ENCODE measurements around the gene DENND4B. TPM values are rescaled to one million over a fixed set of nuclear protein-coding genes. Genes with fewer than 3 reads are reported as not detected.

Gene DENND4B, protein sequence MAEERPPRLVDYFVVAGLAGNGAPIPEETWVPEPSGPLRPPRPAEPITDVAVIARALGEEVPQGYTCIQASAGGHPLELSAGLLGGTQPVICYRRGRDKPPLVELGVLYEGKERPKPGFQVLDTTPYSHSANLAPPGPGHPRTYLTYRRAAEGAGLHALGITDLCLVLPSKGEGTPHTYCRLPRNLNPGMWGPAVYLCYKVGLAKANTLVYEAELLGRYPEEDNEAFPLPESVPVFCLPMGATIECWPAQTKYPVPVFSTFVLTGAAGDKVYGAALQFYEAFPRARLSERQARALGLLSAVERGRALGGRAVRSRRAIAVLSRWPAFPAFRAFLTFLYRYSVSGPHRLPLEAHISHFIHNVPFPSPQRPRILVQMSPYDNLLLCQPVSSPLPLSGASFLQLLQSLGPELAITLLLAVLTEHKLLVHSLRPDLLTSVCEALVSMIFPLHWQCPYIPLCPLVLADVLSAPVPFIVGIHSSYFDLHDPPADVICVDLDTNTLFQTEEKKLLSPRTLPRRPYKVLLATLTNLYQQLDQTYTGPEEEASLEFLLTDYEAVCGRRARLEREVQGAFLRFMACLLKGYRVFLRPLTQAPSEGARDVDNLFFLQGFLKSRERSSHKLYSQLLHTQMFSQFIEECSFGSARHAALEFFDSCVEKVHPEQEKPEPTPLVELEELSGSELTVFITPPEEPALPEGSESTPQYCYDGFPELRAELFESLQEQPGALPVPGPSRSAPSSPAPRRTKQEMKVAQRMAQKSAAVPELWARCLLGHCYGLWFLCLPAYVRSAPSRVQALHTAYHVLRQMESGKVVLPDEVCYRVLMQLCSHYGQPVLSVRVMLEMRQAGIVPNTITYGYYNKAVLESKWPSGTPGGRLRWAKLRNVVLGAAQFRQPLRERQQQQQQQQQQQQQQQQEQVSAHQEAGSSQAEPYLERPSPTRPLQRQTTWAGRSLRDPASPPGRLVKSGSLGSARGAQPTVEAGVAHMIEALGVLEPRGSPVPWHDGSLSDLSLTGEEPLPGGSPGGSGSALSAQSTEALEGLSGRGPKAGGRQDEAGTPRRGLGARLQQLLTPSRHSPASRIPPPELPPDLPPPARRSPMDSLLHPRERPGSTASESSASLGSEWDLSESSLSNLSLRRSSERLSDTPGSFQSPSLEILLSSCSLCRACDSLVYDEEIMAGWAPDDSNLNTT (N-terminal part only)
- 10.9 and 17.9 TPM in 2 replicates for total RNA-seq

DNA sequence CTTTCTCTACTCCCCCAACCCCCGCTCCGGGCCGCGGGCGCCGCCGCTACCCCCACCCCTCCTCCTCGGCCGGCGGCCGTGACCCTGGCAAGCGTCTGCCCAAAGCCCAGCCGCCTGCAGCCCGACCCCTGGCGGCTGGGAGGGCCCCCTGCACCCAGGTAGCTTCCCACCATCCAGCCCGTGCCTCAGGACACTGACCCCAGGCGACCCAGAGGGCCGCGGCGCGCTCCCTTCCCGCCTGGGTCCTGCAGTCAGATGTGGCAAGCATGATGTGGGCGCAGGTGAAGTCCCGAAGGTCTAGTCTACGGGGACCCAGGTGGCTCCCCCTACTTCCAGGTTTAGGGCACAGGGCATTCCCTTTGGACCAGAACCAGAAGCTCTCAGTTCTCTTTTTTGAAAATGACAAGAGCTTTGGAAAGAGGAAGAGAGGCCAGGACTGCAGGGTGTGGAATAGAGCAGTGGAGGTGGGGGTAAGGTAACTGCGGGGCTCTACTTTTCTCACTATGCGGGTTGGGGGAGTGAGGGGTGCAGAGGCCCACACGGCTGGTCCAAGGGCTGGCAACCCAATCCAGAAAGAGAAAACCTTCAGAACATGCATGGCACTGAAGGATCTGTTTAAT lies at the start of gene DENND4B:
Gene DENND4B, minus strand, starts transcription at position 97 of the 620 bp plus-strand sequence. CDS start 2,344 bp downstream, outside the sequence.

DNA sequence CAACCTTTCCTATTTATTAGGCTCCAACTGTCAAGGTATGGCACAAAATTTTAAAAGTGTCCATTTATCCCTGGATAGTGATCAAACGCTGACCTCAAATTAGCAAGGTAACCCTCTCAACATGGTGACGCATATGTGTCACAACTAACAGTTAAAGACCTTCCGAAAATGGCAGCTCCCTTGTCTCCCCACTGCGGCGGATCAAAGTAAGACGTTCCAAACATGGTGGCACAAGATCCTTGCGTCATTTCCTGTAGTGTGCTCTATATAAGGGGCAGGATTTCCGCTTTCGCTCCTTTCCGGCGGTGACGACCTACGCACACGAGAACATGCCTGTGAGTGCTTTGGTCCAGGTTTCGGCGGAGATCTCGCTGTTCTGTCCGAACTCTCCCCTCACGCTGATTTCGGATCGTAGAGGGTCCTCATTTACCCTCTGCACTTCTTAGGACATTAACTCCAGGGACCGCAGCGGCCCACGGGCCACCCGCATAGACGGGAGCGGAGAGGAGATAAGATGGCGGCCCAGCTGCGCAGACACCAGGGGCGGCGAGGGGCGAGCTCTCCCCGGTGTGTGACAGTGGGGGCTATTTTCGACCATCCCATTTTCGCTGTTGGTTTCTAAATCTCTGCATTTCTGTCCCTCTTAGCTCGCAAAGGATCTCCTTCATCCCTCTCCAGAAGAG lies 44.1 kb upstream of the DENND4B start, which contains the start of gene RPS27:
Gene RPS27, plus strand, starts transcription at position 295 of the 683 bp plus-strand sequence. Its CDS starts 35 bp downstream, at position 330.

DNA sequence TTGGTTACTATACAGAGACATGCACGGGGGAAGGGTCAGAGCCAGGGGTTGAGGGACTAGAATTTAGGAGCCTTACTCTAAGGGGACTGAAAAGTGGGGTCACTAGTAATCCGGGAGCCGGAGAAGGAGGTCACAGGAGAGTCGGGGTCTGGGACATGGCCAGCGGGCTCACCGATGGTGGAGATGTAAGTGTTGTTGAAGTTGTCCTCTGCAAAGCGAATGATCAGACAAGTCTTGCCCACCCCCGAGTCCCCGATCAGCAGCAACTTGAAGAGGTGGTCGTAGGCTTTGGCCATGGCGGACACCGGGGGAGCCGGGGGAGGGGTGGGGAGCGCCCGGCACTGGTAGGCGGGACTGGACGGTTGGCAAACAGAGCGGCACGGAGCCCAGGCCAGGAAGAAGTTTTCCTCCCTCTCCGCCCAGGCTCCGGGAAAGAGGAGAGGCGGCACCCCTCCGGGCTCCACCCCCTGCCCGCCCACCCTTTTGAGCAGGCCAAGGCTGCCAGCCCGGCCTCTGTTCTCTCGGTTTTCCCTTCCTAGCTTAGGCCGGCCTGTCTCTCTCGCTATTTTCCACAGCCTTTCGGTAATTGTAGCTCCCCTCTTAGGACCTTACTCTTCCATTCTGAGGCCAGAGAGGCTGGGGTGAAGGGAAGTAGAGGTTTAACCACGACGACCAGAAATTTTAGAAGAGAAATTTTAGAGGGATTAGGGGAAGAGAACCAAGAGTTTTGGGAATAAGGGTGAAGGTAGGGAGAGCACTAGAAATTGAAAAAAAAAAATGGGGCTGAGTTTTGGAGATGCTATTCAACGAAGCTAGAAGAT lies 39.6 kb upstream of the DENND4B start, which contains the start of gene RAB13:
Gene RAB13, minus strand, starts transcription at position 399 of the 821 bp plus-strand sequence. Its CDS starts 103 bp downstream, at position 296.

DNA sequence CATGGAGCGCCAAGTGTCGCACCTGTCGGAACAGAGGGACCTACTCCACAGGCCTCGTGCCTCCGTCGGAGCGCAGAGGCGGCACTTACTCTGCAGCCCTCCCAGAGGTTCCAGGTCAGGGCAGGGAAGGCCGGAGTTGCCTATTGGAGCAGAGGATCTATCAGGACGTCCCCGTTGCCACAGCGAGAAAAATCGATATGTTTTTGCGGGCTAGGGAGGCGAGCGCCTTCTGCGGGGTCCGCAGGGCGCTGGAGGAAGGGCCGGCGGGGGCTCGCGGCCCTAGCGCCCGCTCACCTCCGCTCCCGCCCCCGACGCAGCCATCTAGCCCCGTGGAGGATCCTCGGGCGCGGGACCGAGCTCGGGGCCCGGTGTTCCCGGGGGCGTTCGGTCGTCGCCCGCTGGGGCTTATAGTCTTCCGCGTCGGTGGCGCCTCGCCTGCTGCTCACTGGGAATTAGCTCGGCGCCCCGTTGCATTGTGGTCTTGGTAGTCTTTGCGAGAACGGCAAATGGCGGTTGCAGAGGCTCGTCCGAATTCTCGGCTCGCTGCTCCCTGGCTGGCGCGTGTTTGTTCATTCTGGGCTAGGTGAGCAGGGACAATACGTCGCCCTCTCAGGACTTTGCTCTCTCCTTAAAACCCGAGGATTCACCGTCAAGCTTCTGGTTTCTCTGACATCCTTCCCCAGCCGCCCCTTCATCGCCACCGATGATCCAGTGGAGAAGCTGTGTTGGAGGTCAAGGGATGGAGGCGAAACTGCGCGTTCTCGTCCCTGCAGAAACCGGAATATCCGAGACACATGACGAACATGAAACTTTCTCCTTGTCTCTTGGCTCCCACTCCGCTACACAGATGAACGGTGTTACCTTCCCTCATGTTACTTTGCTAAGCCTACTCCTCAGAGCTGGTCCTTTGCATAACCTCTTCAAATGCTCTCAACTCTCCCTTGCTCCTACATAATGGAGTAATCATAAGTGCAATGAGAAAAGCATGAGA lies 31.0 kb upstream of the DENND4B start, which contains the start of gene JTB:
Gene JTB, minus strand, starts transcription at position 425 of the 991 bp plus-strand sequence. Its CDS starts 422 bp downstream, at position 3.

DNA sequence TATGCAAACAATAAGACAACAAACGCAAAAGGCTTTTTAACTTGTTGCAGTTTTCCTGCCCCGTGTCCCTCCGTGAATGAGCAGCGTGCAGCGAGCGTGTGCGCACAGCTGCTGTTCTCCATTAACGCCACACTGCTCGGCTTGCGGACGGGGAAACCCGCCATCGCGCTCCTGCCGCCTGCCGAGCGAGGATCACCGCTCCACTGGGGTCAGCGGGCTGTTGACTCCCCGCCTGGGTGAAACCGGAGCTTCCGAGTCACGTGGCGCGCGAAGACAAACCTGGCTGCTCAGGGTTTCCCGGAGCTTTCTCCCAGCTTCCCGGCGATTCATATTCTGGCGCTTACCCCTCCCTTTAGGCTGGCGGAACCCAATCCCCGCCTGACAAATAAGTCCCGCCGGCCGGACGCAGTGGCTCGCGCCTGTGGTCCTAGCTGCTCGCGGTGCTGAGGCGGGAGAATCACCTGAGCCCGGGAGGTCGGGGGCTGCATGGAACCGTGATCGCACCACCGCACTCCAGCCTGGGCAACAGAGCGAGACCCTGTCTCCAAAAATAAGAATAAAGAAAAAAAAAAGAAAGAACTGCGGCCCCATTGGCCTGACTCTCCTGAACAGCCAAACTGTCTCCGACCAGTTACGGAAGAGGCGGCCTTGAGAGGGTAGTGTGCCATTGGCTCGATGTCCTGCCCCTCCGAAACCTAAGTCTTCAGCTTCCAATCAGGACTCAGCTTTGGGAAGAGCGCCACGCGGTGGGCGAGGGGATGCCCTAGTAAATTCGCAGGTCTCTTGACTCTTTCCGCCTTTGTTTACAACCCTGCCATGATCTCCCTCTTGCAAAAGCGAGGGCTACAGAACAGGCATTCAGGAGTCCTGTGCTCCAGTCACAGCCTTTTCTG lies 20.8 kb upstream of the DENND4B start, which contains the start of gene CREB3L4:
Gene CREB3L4, plus strand, starts transcription at position 796 of the 893 bp plus-strand sequence. CDS start 624 bp downstream, outside the sequence.

DNA sequence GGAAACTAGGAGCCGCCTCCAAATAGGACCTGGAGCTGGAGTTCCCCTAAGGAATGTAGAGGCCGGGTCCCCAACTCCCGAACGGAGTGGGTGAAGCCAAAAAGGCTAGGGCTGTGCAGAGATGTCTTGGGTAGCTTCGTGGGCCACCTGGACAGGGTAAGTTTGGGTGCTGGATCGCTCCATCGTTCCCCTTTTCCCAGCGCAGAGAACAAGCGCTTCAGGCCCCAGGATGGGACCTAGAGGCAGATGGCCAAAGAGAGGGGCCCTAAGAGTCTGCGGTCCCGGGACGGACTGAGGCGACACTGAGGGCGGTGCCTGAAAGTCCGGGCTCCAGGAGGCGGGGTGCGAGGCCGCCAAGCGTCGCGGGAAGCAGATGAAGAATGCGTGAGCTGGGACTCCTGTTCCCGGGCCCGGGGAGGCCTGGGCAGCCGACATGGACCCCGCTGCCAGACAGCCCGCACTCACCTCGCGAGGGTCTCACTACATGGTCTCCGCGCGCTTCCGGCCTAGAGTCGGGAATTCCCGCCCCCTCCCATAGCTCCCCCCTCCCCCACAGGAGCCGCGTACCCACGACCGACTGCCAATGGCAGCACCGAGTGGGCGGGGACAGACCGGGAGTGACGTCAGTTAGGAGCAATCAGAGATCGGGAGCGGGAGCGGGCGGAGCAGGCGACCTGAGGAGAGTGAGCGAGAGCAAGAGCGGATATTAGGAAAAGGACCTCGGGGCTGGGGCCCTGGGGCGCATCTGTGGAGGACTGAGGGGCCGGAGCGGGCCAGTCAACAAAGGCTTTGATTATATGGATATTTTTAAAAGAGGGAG lies 16.7 kb upstream of the DENND4B start, which contains the start of gene SLC39A1:
Gene SLC39A1, minus strand, starts transcription at position 508 of the 820 bp plus-strand sequence. CDS start 822 bp downstream, outside the sequence.

DNA sequence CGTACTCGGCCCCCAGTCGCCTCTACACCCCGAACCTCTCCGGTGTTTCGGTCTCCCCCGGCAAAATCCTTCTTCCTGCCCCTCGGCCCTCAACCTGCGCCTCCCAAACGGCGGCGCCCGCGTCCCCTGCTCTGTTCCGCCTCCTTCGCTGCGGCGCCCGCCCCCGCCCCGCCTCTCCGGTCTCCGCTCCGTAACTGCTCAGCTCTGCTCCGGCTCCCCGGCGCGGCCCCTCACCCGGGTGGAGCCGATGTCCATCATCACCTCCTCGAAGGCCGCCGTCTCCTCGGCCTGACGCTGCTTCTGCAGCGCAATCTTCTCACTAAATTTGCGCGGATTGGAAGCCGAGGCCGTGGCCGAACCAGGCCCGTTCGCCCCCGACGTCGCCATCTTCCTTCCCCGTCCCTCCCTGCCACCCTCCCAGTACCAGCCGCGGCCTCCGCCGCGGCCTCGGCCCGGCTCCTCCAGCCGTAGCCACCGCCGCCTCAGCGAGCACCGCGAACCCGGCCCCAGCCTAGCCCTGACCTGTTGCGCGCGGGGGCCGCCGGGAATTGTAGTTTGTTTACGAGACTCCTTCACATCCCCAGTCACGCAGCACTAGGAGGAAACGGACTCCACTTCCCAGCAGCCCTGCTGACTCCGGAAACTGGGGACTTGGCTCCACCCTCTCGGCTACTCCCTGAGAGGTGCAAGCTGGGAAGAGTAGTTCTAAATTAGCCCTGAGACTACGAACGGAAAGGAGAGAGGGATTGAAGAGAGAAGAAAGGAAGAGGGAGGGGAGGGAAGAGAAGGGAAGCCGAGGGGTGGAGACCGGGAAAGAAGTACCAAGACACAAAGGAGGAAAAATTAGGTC lies 11.8 kb upstream of the DENND4B start, which contains the start of gene CRTC2:
Gene CRTC2, minus strand, starts transcription at position 502 of the 850 bp plus-strand sequence. Its CDS starts 115 bp downstream, at position 387.

GRCh38 chr1:153922972-153923925 lies 23.3 kb downstream of the DENND4B start, which contains the start of gene GATAD2B:
TSS of gene GATAD2B (minus strand) at chr1:153922972. CDS start at chr1:153828347, 94,625 bp downstream.

Small RNA genes lying within 50 kb of the gene (small RNA-seq; reads per million reads assigned to genes)
- gene AL831737.1 (not detected), gene MIR6737 (not detected)

Other genes with a start within 250 kb of the DENND4B start
- gene INTS3, start 218.7 kb downstream of the DENND4B start, total RNA-seq = 40.5 and 43.0 TPM in 2 replicates
- gene SLC27A3, start 171.3 kb downstream of the DENND4B start, total RNA-seq = 8.2 and 11.9 TPM in 2 replicates
- gene GATAD2B, start 23.7 kb downstream of the DENND4B start, total RNA-seq = 9.6 and 9.8 TPM in 2 replicates
- gene CRTC2, start 11.9 kb upstream of the DENND4B start, total RNA-seq = 5.4 and 6.0 TPM in 2 replicates
- 97.9 TPM in 2 replicates for gene SLC39A1, start 16.8 kb upstream of the DENND4B start, total RNA-seq
- gene CREB3L4, start 21.2 kb upstream of the DENND4B start, total RNA-seq = 6.0 and 6.7 TPM in 2 replicates
- 121 and 122 TPM in 2 replicates for gene JTB, start 31.0 kb upstream of the DENND4B start, total RNA-seq
- 58.9 and 67.0 TPM in 2 replicates for gene RAB13, start 39.6 kb upstream of the DENND4B start, total RNA-seq
- gene RPS27, start 44.0 kb upstream of the DENND4B start, total RNA-seq = 1,523 and 1,552 TPM in 2 replicates
- gene NUP210L, start 208.4 kb upstream of the DENND4B start, total RNA-seq = 0.52 and 0.86 TPM in 2 replicates
- gene TPM3, start 245.4 kb upstream of the DENND4B start, total RNA-seq = 482 and 483 TPM in 2 replicates

Measured in articular chondrocyte of knee joint (primary cell).